Measurements from ENCODE around the gene RTCB. TPM values are rescaled to one million over a fixed set of nuclear protein-coding genes. Genes with fewer than 3 reads are reported as not detected.

RTCB gene
- total and polyA plus RNA-seq, 2 donors from 2014 or later, result 69.7 to 82.4 TPM

GRCh38 chr22:32426881-32427280 is 14.8 kb upstream of the RTCB start:
- DNase-seq, result no peak
- Histone ChIP-seq H3K4me1 (ENCODE audit: control insufficient read depth in 2 of 3, insufficient read depth in 2 of 3, low read depth in 1 of 3, low read length in 3 of 3) (no peaks in the 10 kb centered on the region), H3K27me3 (ENCODE audit: control insufficient read depth, insufficient read depth, low read length) (no peaks in the 10 kb centered on the region), H3K36me3 (ENCODE audit: control insufficient read depth in 2 of 3, insufficient read depth in 3 of 3, low read length in 3 of 3) (no peaks in the 10 kb centered on the region), H3K27ac (ENCODE audit: low read depth in 2 of 2, low read length in 2 of 2) (no peak overlapping the region), H3K9me3 (ENCODE audit: control insufficient read depth in 2 of 3, insufficient read depth in 1 of 3, low read length in 3 of 3) (no peaks in the 10 kb centered on the region), H3K4me3 (ENCODE audit: low read length in 3 of 3) (no peak overlapping the region), H3K9ac (ENCODE audit: low read length in 3 of 3) (no peak overlapping the region)
- FAIRE-seq, result no peak
- intact Hi-C loops (cut with DNase I), result no loop called here
- no peak for TF ChIP-seq CTCF (IDR thresholded peaks at IDR 0.05; ENCODE audit: borderline replicate concordance, extremely low read depth, insufficient read depth)

- no peaks in the 10 kb centered on the region for H3K27me3 ChIP-seq (ENCODE audit: control insufficient read depth, insufficient read depth, low read length)
- H3K9ac ChIP-seq (ENCODE audit: low read length in 3 of 3), result no peak overlapping the region
- no peak for TF ChIP-seq CTCF (IDR thresholded peaks at IDR 0.05; ENCODE audit: borderline replicate concordance, extremely low read depth, insufficient read depth)
- no peak overlapping the region for H3K27ac ChIP-seq (ENCODE audit: low read depth in 2 of 2, low read length in 2 of 2)
- DNase-seq (no peak), FAIRE-seq (no peak)
- no peaks in the 10 kb centered on the region for H3K4me1 ChIP-seq (ENCODE audit: control insufficient read depth in 2 of 3, insufficient read depth in 2 of 3, low read depth in 1 of 3, low read length in 3 of 3)
- no peak overlapping the region for H3K4me3 ChIP-seq (ENCODE audit: low read length in 3 of 3)
- no peaks in the 10 kb centered on the region for H3K36me3 ChIP-seq (ENCODE audit: control insufficient read depth in 2 of 3, insufficient read depth in 3 of 3, low read length in 3 of 3)
- H3K9me3 ChIP-seq (ENCODE audit: control insufficient read depth in 2 of 3, insufficient read depth in 1 of 3, low read length in 3 of 3), result no peaks in the 10 kb centered on the region
- intact Hi-C loops (cut with DNase I), result no loop called here
Measured at GRCh38 chr22:32423664-32424063, 11.6 kb upstream of the RTCB start.

- FAIRE-seq, result no peak
- no peak for DNase-seq
- H3K4me3 ChIP-seq (ENCODE audit: low read length in 3 of 3), result no peak overlapping the region
- no peaks in the 10 kb centered on the region for H3K4me1 ChIP-seq (ENCODE audit: control insufficient read depth in 2 of 3, insufficient read depth in 2 of 3, low read depth in 1 of 3, low read length in 3 of 3)
- TF ChIP-seq CTCF (IDR thresholded peaks at IDR 0.05; ENCODE audit: borderline replicate concordance, extremely low read depth, insufficient read depth), result no peak
- H3K9ac ChIP-seq (ENCODE audit: low read length in 3 of 3), result no peak overlapping the region
- no peak overlapping the region for H3K27ac ChIP-seq (ENCODE audit: low read depth in 2 of 2, low read length in 2 of 2)
- no peaks in the 10 kb centered on the region for H3K27me3 ChIP-seq (ENCODE audit: control insufficient read depth, insufficient read depth, low read length)
- intact Hi-C loops (cut with DNase I), result no loop called here
- no peaks in the 10 kb centered on the region for H3K36me3 ChIP-seq (ENCODE audit: control insufficient read depth in 2 of 3, insufficient read depth in 3 of 3, low read length in 3 of 3)
- no peaks in the 10 kb centered on the region for H3K9me3 ChIP-seq (ENCODE audit: control insufficient read depth in 2 of 3, insufficient read depth in 1 of 3, low read length in 3 of 3)
Measured at GRCh38 chr22:32422062-32422461, 10.0 kb upstream of the RTCB start.

GRCh38 chr22:32421484-32421883 is 9.4 kb upstream of the RTCB start:
- intact Hi-C loops (cut with DNase I), result no loop called here
- TF ChIP-seq CTCF (IDR thresholded peaks at IDR 0.05; ENCODE audit: borderline replicate concordance, extremely low read depth, insufficient read depth), result no peak
- no peaks in the 10 kb centered on the region for H3K27me3 ChIP-seq (ENCODE audit: control insufficient read depth, insufficient read depth, low read length)
- no peaks in the 10 kb centered on the region for H3K9me3 ChIP-seq (ENCODE audit: control insufficient read depth in 2 of 3, insufficient read depth in 1 of 3, low read length in 3 of 3)
- DNase-seq (no peak), FAIRE-seq (no peak)
- H3K9ac ChIP-seq (ENCODE audit: low read length in 3 of 3), result no peak overlapping the region
- H3K27ac ChIP-seq (ENCODE audit: low read depth in 2 of 2, low read length in 2 of 2), result no peak overlapping the region
- H3K36me3 ChIP-seq (ENCODE audit: control insufficient read depth in 2 of 3, insufficient read depth in 3 of 3, low read length in 3 of 3), result no peaks in the 10 kb centered on the region
- no peaks in the 10 kb centered on the region for H3K4me1 ChIP-seq (ENCODE audit: control insufficient read depth in 2 of 3, insufficient read depth in 2 of 3, low read depth in 1 of 3, low read length in 3 of 3)
- H3K4me3 ChIP-seq (ENCODE audit: low read length in 3 of 3), result no peak overlapping the region
